ENCODE results near the gene MFN1. TPM values are rescaled to one million over a fixed set of nuclear protein-coding genes. Genes with fewer than 3 reads are reported as not detected.

MFN1 gene
- total and polyA plus RNA-seq, 2 of the 13 experiments (the other 11 are each of a cell fraction or from before 2014, with no cell fraction given), result 25.2 to 37.5 TPM

GRCh38 chr3:179436517-179436916 is 89.0 kb downstream of the MFN1 start:
- ChIA-PET POLR2A (no interaction called here), CTCF (ENCODE audit: low intra/inter-chr PET ratio, low total read pairs) (no interaction called here)
- DNase-seq (ENCODE audit: low spot score) (no peak), FAIRE-seq (no peak), ATAC-seq (no peak)
- no TSS peak for BruUV-seq (replicated peaks)
- Histone ChIP-seq H3K79me2 (ENCODE audit: insufficient read depth, low read length) (no peaks in the 10 kb centered on the region), H3K9me3 (ENCODE audit: low read length) (no peaks in the 10 kb centered on the region), H3K9ac (ENCODE audit: insufficient read depth, low read depth, low read length) (no peak overlapping the region), H3K27me3 (ENCODE audit: control insufficient read depth in 1 of 2, insufficient read depth in 2 of 2, low read length in 2 of 2) (no peaks in the 10 kb centered on the region; a peak in 1 of 5 replicates), H3K36me3 (replicated peaks in 1 of 2; ENCODE audit: control insufficient read depth in 1 of 2, insufficient read depth in 2 of 2, low read length in 2 of 2) (no peaks in the 10 kb centered on the region), H3K4me1 (ENCODE audit: insufficient read depth, low read length) (no peaks in the 10 kb centered on the region), H4K20me1 (ENCODE audit: insufficient read depth, low read length) (no peaks in the 10 kb centered on the region), H2AFZ (ENCODE audit: low read length) (no peak overlapping the region), H3K27ac (ENCODE audit: extremely low read length, insufficient read depth, low read length) (no peak overlapping the region), H3K4me2 (ENCODE audit: low read depth, low read length) (no peak overlapping the region), H3K4me3 (replicated peaks in 1 of 3; ENCODE audit: insufficient read depth in 1 of 3, low read depth in 2 of 3, low read length in 3 of 3) (no peak overlapping the region)
- intact Hi-C loops (cut with micrococcal nuclease; ENCODE audit: unreplicated experiment), result no loop called here
- WGBS (ENCODE audit: low lambda C conversion rate), result 9% methylated on average over 3 of the region's 3 CpGs
- TF ChIP-seq MNT (IDR thresholded peaks at IDR 0.05), result peak; percentile 70
- no peak for TF ChIP-seq GMEB2 (CRISPR knock-in tag; IDR thresholded peaks at IDR 0.05; ENCODE audit: low read depth)
- in situ Hi-C loops (cut with HindIII; ENCODE audit: extremely low pct_ligation_motif_present, low pct_unique_long_range_greater_than_20kb), result no loop called here

GRCh38 chr3:179438841-179439240 is 91.3 kb downstream of the MFN1 start:
- Histone ChIP-seq H3K79me2 (ENCODE audit: insufficient read depth, low read length) (no peaks in the 10 kb centered on the region), H3K36me3 (replicated peaks in 1 of 2; ENCODE audit: control insufficient read depth in 1 of 2, insufficient read depth in 2 of 2, low read length in 2 of 2) (no peaks in the 10 kb centered on the region), H3K4me2 (ENCODE audit: low read depth, low read length) (no peak overlapping the region), H3K27ac (ENCODE audit: extremely low read length, insufficient read depth, low read length) (no peak overlapping the region), H3K4me3 (replicated peaks in 1 of 3; ENCODE audit: insufficient read depth in 1 of 3, low read depth in 2 of 3, low read length in 3 of 3) (no peak overlapping the region), H3K4me1 (ENCODE audit: insufficient read depth, low read length) (no peaks in the 10 kb centered on the region), H3K9me3 (ENCODE audit: low read length) (no peaks in the 10 kb centered on the region), H3K27me3 (ENCODE audit: control insufficient read depth in 1 of 2, insufficient read depth in 2 of 2, low read length in 2 of 2) (no peaks in the 10 kb centered on the region), H3K9ac (ENCODE audit: insufficient read depth, low read depth, low read length) (no peak overlapping the region), H4K20me1 (ENCODE audit: insufficient read depth, low read length) (no peaks in the 10 kb centered on the region), H2AFZ (ENCODE audit: low read length) (no peak overlapping the region)
- no peak for ATAC-seq
- DNase-seq (ENCODE audit: low spot score), result no peak
- in situ Hi-C loops (cut with HindIII; ENCODE audit: extremely low pct_ligation_motif_present, low pct_unique_long_range_greater_than_20kb) (no loop called here), intact Hi-C loops (cut with micrococcal nuclease; ENCODE audit: unreplicated experiment) (no loop called here)
- no peak for FAIRE-seq
- WGBS (ENCODE audit: low lambda C conversion rate), result 15% methylated on average over 5 of the region's 5 CpGs
- BruUV-seq (replicated peaks), result no TSS peak
- ChIA-PET CTCF (ENCODE audit: low intra/inter-chr PET ratio, low total read pairs) (no interaction called here), POLR2A (no interaction called here)
- no peak for TF ChIP-seq CREBL2 (CRISPR knock-in tag; IDR thresholded peaks at IDR 0.05; ENCODE audit: borderline replicate concordance)
- no peak for TF ChIP-seq AGO2 (optimal IDR thresholded peaks at IDR 0.05; ENCODE audit: low read depth, low read length)
- no peak for TF ChIP-seq MAFG (CRISPR knock-in tag; IDR thresholded peaks at IDR 0.05)
- no peak for TF ChIP-seq ZBTB2 (CRISPR knock-in tag; IDR thresholded peaks at IDR 0.05; ENCODE audit: low read depth)
- no peak for TF ChIP-seq PRDM4 (CRISPR knock-in tag; IDR thresholded peaks at IDR 0.05; ENCODE audit: borderline replicate concordance)
- no peak for TF ChIP-seq SP2 (CRISPR knock-in tag; IDR thresholded peaks at IDR 0.05)
- no peak for TF ChIP-seq MBD4 (IDR thresholded peaks at IDR 0.05; ENCODE audit: borderline replicate concordance, low read length)
- no peak for TF ChIP-seq YY1 (IDR thresholded peaks at IDR 0.05; ENCODE audit: insufficient read depth, insufficient replicate concordance, low read depth, low read length)
- no peak for TF ChIP-seq REXO4 (CRISPR knock-in tag; IDR thresholded peaks at IDR 0.05; ENCODE audit: borderline replicate concordance)
